HG02678 (cell line): ENCODE data around the gene COX19.

Experiments used
- ATAC-seq: cut with Tn5 transposase; IDR thresholded peaks from one replicate; pipeline ENCODE4 v1.9.1; 2021; ENCODE audit warnings: mild to moderate bottlenecking, moderate library complexity; ENCODE audit not compliant: unreplicated experiment

COX19 gene

GRCh38 chr7:979886-980571 is 4.7 kb upstream of the COX19 start:
- ATAC-seq, result no peak

GRCh38 chr7:979151-979550 is 3.8 kb upstream of the COX19 start:
- ATAC-seq, result no peak

- ATAC-seq, result no peak
Measured at GRCh38 chr7:978416-979091, 3.2 kb upstream of the COX19 start.

DNA sequence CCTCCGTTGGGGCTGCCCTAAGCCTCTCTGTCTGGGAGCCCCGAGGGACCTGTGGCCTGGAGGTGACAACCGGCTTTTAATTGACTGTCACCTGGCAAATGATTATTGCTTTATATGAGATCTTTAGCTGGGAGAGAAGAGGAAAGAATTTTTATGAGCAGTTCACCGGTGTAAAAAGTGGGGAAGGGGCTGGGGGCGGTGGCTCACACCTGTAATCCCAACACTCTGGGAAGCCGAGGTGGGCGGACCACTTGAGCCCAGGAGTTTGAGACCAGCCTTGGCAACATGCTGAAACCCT is 2.6 kb upstream of the COX19 start:
- no peak for ATAC-seq

- ATAC-seq, result no peak
Measured at GRCh38 chr7:977326-978048, 2.1 kb upstream of the COX19 start.

GRCh38 chr7:976901-977325 is 1.6 kb upstream of the COX19 start:
- ATAC-seq, result no peak

DNA sequence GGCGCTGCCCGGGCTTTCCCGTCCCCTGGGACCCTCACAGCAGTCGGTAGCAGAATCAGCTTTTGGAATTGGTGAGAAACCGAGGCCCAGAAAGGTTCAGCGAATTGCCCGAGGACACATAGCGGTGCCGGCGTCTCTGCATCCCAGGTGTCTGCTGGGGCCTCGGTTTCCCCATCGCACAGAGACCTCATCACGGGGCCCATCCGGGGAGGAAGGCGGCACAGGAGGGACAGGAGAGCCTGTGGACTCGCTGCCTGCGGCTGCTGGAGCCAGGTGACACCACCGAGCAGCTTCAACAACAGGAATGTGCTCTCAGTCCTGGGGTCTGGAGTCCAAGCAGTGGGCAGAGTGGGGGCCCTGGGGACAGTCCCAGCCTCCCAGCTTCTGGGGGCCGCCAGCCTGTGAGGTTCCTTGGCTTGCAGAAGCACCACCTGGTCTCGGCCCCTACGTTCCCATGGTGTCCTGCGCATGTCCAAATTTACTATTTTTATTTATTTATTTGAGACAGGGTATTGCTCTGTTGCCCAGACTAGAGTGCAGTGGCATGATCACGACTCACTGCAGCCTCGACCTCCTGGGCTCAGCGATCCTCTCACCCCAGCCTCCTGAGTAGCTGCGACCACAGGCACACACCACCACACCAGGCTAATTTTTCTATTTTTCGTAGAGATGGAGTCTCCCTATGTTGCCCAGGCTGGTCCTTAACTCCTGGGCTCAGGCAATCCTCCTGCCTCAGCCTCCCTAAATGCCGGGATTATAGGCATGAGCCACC is 539 bp upstream of the COX19 start:
- no peak for ATAC-seq

- no peak for ATAC-seq
Measured at GRCh38 chr7:974172-974571, 1.2 kb downstream of the COX19 start.

DNA sequence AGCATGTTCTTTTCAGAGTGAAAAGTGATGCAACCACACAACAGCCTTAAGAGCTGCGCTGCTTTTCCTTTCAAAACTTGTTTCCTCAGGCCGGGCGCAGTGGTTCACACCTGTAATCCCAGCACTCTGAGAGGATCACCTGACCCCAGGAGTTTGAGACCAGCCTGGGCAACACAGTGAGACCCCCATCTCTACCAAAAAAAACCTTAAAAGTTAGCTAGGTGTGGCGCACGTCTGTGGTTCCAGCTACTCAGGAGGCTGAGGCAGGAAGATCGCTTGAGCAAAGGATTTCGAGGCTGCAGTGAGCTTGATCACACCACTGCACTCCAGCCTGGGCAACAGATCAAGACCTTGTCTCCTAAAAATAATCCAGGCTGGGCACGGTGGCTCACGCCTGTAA is 2.0 kb downstream of the COX19 start:
- no peak for ATAC-seq

DNA sequence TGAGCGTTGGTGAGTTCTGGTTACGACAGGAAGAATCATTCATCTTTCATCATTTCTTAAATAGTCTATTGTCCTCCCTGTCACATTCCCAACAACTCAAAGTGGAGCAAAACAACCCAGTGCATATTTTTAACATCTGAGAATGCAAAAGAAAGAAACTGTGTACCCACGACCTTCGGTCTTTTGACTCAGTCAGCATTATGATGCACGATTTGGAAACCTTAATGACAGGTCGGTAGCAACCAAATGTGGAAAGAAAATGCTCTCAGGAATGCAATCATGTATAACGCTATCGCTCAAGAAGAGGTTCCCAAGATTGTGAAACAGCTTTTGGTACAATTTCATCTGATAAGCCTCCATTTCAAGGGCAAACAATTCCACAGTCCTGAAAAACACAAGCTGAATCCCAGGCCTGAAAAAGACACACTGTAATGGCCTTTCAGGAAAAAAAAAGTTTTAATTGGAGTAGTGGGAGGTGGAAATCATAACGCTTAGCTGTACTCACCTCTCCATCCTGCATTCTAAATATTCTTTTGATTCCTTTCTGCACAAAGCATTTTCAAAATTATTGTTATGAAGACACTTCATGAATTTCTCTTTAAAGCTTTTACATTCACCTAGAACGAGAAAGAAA is 2.6 kb downstream of the COX19 start:
- ATAC-seq, result no peak

DNA sequence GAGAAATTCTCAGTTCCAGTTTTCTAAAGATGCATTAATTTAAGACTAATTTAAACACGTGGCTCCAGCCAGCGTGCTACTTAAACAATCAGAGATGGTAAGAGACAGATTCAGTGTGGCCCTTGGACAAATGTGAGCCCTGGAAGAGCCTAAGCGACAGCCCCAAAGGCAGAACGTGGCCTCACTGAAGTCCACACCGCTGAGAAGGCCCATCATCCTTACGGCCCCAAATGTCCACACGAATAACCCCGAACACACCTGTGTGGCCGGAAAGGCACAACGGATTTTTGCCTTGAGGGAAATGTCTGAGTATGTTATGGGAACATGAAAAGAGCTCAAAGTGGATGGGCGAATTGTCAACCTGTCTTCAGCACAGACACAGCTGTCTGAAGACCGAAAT is 3.2 kb downstream of the COX19 start:
- no peak for ATAC-seq

- no peak for ATAC-seq
Measured at GRCh38 chr7:970744-971143, 4.6 kb downstream of the COX19 start.

DNA sequence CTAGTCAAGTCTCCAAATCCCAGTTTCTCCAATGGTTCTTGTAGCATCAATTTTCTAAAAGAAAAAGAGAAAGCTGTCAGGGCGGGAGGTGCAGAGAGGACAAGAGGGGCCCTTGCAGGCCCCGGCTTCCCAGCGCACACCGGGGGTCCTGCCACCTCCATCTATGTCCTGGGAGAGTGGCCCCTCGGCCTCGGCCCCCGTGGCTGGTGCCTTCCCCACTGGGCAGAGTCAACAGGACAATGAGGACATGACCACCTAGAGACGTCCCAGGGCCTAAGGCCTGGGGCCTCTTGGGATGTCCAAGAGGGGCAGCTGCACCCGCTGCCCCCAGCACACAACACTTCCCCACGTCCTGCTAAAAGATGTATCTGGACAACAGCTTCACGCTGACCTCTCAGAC is 5.9 kb downstream of the COX19 start:
- no peak for ATAC-seq

DNA sequence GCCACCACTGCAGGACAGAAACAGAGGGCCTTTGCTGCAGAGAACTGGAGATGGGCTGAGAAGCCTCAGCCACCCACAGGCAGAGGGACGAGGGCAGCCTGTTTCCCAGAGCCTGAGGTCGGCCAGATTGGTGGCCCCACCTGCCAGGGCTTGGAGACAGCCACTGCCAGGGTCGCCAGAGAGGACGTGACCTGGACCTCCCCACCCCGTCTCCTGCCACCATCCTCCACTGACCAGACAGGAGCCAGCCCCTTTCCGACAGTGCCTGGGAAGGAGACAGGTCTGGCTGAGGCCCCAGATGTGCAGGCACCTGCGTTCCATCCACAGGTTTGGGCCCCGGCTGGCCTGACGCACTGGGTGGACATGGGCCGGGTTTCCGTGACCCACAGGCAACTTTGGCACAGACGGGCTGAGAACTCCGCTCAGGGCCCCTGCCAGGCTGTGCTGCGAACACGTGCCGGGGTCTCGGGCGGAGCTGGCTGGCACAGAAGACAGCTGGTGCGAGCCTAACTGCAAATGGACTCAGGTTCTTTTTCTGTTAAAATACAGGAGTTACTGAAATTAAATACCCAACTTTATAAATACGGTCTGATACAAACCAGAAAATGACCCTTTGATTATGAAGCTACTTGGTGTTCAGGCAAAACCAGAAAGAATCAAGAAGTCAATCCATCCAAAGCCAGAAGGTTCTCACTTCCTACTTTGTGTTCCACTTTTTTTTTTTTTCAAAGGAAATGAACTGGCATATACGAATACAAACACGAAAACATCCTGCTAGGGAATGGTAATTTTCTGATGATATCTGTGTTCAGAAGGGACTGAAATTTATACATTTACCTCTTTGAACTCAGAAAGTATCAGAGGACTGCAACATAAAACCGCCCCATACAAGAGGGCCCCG is 6.9 kb downstream of the COX19 start:
- ATAC-seq, result no peak

DNA sequence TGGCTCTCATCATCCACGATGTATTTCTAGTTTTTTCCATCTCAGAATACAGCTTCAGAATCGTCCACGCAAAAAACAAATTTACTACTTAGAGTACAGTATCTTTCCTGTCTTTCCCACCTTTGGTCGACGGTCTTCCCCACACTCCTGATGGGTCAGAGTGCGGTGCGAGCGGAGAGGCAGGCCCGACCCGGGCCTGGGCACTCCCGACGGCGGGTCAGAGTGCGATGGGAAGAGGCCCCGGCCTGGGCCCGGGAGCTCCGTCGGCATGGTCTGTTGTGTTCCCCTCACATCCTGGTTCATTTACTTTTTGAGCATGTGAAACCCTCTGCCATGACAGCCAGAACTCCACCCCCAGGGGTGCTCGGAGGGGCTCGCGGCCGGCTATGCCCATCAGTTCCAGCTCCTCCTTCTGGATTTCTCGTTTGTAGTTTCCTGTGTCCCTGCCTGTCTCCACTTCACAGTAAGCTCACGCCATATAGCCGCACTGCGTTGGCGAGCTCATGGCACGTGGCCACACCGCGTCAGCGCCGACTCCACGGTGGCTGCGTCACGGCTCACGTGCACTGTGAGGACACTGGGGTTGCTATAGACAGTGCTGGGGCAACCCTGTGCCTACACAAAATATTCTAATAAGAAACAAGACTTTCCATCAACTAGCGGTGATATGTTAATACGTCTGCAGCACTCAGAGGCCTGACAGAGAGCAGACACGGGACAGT is 7.8 kb downstream of the COX19 start:
- no peak for ATAC-seq

DNA sequence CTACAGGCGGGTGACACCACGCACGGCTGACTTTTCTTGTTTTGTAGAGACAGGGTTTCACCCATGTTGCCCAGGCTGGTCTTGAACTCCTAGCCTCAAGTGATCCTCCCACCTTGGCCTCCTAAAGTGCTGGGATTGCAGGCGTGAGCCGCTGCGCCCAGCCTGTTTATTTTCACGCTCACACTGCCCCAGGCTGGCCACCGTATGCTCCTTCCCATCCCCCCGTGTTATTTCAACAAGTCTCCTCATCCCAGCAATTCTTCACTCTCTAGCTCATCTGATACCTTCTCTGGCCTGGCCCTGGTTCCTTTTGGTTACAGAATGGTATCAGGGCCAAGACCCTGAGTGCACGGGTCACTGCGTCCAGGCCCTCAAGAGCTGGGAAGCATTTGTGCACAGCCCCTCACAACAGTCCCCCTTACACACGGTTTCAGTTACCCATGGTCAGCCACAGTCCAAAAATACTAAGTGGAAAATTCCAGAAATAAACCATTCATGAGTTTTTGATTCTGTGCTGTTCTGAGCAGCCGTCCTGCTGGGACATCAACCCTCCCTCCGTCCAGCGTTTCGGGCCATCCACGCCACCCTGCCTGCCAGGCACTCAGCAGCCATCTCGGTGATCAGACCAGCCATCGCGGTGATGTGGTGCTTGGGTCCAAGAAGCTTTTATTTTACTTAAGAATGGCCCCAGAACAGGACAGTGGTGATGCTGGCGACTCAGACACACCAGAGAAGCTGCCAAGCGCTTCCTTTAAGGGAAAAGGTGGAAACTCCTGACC is 8.9 kb downstream of the COX19 start:
- no peak for ATAC-seq

DNA sequence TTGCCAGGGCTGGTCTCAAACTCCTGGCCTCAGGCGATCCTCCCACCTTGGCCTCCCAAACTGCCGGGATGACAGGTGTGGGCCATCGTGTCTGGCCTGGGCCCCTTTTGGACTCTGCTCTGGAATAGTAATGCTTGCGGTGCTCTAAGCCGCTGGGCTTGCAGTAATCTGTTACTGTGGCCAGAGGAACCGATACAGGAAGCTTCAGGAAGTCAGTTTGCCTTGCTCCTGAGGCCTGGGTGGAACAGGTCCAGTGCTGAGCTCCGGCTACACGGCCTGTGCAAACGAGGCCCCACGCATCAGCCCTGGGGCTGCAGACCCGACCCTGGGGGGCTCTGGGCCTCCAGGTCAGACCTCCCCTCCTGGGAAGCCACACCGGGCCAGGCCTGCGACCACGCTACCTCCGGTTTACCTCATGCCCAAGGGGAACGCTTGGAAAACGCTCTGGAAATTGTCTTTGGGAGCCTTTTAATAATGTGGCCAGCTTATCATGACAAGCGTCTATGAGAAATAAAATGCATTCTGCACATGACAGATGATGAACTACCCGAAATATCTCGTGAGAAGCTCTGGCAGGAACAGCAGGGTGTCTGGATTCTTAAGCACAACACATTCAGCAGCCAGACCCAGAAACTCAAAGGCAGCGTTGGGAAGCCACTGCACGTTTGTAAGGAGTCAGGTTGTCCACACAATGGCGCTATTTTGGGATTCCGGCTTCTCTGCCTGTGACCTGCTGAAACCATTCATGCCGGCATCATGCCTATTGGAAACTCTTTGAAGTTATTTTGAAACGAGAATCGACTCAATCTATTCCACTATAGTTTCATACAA is 10.7 kb downstream of the COX19 start:
- no peak for ATAC-seq
